GM18517 (cell line): ENCODE data around the gene ZFYVE28.
"Not testable (repeated sequence)": the region's sequence is repeated elsewhere in the genome, so short reads cannot be mapped to it uniquely, and the experiment has no call there.

Source experiments
- ATAC-seq: cut with Tn5 transposase; IDR thresholded peaks from one replicate; pipeline ENCODE4 v1.9.1; 2021; ENCODE audit warnings: mild to moderate bottlenecking, moderate library complexity; ENCODE audit not compliant: unreplicated experiment

ZFYVE28 gene

GRCh38 chr4:2393353-2394270 lies 24.8 kb downstream of the ZFYVE28 start:
- ATAC-seq = no peak

DNA sequence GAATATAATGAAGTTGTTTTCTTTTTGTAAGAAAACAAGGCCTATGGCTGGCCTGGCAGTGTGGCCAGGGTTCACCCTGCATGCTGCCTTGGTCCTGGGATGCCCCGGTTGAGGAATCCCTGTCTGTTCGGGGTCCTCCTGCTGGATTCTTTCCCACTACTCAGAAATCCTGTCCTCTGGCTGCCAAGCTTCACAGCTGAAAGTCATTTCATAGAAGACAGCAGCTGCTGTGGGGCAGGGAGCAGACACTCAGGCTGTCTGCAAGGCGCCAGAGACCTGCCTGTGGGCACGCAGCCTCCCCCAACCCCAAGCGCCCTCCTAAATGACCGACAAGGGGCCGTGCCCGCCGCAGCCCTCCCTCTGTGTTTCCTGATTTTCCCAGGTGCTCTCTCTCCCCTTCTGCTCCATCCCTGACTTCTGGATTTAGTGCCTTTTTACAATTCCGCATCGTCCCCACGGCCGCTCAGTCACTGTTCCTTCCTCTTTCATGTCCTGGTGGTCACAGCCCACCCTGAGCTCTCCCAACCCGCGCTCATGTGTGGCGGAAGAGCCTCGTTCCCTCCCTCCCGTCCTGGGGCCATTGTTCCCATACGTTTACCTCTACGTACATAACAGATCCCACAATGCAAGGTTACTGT lies 27.5 kb downstream of the ZFYVE28 start:
- no peak for ATAC-seq

- no peak for ATAC-seq
These were observed 28.3 kb downstream of the ZFYVE28 start for GRCh38 chr4:2390146-2390545.

DNA sequence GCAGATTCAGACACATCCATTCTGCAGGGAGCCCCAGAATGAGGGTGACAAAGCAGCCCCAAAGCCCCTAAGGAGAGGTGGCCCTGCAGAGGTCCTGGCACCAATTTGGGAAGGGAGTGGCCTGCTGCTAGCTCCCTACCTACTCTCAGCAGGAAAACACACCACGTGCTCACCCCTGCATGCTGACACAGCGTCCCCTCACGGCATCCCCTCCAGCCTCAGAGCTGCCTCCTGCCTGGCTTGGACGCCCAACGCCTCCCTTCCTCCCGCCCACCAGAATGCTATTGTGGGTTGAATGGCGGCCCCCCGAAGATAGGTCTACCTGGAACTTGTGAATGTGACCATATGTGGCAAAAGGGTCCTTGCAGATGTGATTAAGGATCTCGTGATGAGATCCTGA lies 28.8 kb downstream of the ZFYVE28 start:
- ATAC-seq = no peak

- no peak for ATAC-seq
These were observed 29.8 kb downstream of the ZFYVE28 start for GRCh38 chr4:2388429-2389182.

- ATAC-seq = no peak
These were observed 30.6 kb downstream of the ZFYVE28 start for GRCh38 chr4:2387829-2388228.

DNA sequence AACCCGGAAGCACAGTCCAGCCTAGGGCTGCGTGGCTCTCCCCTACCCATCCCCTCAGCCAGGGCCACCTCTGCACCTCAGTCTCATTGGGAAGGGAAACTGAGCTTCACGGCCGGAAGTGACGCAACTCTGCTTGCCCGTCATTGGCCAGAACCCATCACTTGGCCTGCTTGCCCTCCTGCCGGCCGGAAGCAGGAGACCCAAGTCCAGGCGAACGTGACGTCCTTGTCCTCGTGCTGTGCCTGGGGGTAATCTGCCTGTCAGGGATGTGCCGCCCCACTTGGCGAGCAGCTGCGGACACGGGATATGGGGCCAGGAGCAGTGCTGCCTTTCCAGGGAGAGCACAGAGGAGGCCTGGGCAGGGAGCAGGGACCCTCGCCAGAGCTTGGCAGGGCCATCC lies 31.2 kb downstream of the ZFYVE28 start:
- ATAC-seq = no peak

DNA sequence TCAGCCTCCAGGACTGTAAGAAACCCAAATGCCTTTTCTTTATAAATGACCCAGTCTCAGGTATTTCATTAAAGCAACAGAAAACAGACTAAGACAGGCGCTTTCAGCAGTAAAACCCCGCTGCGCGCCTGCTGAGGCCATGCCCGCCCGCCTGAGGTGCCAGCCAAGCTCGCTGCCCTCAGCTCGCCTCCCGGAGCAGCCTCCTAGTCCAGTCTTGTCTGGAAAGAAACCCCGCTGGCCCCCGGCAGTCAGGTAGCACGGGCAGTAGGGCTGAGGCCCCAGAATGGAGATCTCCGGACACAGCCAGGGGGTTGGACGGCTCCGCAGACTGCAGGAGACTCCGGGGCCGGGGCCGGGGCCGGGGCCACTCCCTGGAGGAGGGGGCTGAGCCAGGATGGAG lies 31.7 kb downstream of the ZFYVE28 start:
- ATAC-seq = no peak

GRCh38 chr4:2385516-2385915 lies 32.9 kb downstream of the ZFYVE28 start:
- ATAC-seq = no peak

GRCh38 chr4:2384245-2384644 lies 34.2 kb downstream of the ZFYVE28 start:
- no peak for ATAC-seq

DNA sequence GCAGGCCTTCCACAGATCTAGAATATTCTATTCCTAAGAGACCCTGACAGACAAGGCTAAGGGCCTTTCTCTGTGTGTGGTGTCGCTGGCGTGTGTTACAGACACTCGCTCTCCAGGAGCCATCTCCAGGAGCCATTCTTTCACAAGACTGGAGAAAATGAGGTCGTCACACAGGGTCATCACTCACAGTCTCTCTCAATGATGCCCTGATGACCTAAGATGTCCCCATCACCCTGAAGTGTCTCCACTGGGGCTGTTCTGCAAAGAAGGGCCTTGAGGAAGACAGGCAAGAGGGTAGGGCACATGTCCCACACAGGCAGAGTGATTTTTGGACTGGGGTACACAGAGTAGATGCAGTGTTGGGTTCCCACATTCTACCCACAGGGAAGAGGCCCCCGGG lies 34.7 kb downstream of the ZFYVE28 start:
- ATAC-seq = no peak

- not testable (repeated sequence) for ATAC-seq
These were observed 35.2 kb downstream of the ZFYVE28 start for GRCh38 chr4:2383220-2383631.

DNA sequence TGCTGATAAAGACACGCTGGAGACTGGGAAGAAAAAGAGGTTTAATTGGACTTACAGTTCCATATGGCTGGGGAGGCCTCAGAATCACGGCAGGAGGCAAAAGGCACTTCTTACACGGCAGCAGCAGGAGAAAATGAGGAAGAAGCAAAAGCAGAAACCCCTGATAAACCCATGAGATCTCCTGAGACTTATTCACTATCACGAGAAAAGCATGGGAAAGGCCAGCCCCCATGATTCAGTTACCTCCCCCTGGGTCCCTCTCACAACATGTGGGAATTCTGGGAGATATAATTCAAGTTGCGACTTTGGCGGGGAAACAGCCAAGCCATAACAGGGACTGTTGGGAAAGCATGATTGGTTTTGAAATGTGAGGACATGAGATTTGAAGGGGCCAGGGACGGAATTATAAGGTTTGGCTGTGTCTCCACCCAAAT lies 35.7 kb downstream of the ZFYVE28 start:
- ATAC-seq = not testable (repeated sequence)

DNA sequence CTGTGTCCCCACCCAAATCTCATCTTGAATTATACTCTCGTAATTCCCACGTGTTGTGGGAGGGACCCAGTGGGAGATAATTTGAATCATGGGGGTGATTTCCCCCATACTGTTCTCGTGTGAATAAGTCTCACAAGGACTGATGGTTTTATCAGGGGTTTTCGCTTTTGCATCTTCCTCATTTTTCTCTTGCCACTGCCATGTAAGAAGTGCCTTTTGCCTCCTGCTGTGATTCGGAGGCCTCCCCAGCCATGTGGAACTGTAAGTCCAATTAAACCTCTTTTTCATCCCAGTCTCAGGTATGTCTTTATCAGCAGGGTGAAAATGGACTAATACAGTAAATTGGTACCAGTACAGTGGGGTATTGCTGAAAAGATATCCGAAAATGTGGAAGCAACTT lies 37.9 kb downstream of the ZFYVE28 start:
- not testable (repeated sequence) for ATAC-seq

DNA sequence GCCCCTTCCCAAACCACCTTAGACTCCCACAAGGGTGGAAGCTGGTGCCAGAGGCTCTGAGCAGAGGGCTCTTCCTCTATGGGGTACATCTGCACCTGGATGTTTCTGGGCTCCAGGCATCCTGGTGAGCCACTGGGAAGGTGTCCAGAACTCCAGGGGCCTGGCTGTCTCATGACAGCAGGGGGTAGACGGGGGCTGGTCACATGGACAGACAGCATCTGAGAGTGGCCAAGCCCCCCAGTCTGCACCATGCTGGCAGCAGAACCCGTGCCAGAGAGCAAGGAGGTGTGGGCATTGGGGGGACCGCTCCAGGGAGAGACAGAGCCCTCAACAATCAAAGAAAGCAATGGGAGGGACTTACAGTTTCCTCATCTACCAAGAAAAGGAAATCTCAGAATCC lies 39.5 kb downstream of the ZFYVE28 start:
- ATAC-seq = no peak

DNA sequence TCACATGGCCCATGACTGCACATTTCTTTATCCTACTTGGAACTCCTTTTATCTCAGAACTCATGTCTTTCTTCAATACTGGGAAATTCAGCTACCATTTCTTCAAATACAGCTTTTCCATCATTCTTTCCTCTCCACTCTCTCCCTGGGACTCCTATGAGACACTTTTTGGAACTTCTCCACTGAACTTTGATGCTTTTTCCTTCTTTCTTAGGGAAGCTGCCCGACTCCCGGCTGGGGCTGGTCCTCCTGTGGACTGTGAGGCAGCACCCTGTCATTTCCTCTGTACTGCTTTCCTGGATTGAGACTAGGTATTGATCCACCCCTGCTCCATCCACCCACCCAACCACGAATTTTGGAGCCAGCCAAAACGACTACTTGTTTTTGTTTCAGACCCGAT lies 40.0 kb downstream of the ZFYVE28 start:
- ATAC-seq = no peak

- no peak for ATAC-seq
These were observed 41.2 kb downstream of the ZFYVE28 start for GRCh38 chr4:2377241-2377640.

- no peak for ATAC-seq
These were observed 43.0 kb downstream of the ZFYVE28 start for GRCh38 chr4:2375427-2375826.

GRCh38 chr4:2373532-2373931 lies 44.9 kb downstream of the ZFYVE28 start:
- ATAC-seq = no peak

DNA sequence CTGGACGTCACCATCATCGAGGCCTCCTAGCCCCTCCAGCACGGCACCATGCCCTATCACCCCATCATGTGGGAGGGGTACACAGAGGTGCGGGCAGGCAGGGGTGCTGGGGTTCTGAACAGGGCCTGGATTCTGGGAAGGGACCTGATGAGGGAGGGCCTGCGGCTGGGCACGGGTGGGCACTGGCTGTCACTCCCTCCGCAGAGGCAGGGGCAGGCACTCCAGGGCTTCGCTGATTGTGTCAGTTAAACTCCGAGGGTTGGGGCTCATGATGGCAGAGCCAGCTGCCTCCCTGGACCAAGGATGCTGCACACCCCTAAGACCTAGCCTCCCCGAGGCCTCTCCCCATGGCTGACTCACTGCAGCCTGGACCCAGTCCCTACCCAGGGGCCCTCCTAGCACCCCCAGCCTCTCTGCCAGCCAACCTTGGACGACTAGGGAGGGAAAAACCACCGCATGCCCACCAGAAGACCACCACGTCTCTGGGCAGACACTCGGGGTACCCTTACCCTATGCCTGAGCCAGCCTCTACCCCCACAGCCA lies 45.9 kb downstream of the ZFYVE28 start:
- no peak for ATAC-seq

- ATAC-seq = no peak
These were observed 46.5 kb downstream of the ZFYVE28 start for GRCh38 chr4:2371765-2372487.
